IPS DF 19.7 (cell line): ENCODE results near the gene PHYHD1.
A peak's percentile ranks its signal among the peaks of the same experiment; 100 is the strongest.
"Not testable (repeated sequence)": the region's sequence is repeated elsewhere in the genome, so short reads cannot be mapped to it uniquely, and the experiment has no call there.

Experiments
- DNase-seq: peaks from one replicate; pipeline ENCODE4 v3.0.0-alpha.2; 2013; ENCODE audit warnings: low read depth, low spot score

PHYHD1 gene

DNA sequence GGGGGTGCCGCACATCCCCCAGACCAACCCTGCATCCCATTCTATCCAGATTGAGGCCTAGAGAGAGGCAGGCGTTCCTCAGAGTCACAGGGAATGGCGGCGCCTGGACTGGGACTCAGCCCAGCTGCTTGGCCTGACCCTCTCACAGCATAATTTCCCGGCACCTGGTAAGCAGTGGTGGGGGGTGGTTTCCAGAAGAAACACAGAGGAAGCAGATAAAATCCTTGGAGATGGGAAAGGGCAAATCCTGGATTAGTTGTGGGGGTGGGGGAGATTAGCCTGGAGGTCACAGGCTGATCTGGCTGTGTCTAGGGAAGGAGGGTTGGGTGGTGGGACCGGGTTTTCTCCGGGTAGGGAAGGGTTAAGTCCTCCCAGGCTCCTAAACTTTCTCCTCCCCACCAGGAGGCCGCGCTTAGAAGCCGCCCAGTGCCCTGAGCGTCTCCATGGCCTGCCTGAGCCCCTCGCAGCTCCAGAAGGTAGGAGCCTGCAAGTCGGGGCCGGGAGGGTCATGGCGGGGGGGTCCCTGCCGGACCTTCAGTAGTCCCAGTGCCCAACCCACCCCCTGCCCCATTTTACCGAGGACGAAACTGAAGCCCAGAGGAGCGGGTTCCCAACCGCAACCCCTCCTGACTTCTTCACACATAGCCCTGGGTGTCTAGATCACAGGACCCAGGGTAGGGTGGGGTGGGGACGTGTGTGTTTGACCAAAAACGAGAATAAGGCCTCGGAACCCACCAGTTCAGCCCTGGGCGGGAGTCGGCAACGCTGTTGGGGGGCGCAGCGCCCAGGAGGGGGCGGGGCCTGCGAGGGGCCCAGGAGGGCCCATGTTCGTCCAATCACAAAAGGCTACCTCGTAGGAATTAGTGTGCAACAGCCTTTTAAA lies 1.3 kb downstream of the PHYHD1 start:
- peak; percentile 42 for DNase-seq

DNA sequence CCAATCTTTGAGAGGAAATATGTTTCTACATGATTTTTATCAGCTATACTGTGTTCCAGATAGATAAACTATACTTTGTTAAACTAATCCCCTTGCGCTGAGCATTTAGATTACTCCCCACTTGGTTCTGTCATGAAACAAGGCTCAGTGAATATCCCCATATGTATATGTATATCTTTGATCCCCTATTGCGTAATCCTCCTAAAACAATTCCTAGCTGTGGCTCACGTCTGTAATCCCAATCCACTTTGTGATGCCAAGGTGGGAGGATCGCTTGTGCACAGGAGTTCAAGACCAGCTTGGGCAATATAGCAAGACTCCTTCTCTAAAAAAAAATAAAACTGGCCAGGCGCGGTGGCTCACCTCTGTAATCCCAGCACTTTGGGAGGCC lies 2.7 kb downstream of the PHYHD1 start:
- no peak for DNase-seq

DNA sequence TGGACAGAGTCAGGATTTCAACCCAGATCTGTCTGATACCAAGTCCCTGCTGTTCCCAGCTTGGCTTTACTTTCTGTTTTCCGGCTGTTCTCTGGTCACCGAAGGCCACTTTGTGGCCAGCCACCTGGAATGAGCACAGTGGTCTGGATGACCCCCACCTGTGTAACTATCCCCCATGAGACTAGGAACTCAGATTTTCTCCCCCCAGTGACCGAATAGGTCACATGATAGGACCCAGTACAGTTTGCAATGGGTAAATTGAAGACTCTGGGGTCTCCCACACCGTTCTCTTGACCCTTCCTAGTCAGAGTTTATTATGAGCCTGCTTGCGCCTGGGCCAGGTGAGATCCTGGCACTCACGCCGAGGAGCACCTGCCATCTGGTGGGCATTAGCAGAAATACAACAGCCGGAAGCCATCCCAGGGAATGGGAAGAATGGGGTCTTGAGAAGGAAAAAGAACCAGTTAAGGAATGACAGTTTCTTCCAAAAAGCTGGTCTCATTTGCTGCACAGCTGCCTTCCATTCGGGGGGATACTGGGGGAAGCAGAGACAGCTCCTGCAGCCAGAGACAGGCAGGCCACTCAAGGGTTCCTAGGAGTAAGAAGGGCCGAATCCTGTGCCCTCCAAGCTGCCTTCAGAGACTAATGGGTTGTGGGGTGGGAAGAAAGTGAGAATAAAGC lies 7.1 kb downstream of the PHYHD1 start:
- DNase-seq = no peak

DNA sequence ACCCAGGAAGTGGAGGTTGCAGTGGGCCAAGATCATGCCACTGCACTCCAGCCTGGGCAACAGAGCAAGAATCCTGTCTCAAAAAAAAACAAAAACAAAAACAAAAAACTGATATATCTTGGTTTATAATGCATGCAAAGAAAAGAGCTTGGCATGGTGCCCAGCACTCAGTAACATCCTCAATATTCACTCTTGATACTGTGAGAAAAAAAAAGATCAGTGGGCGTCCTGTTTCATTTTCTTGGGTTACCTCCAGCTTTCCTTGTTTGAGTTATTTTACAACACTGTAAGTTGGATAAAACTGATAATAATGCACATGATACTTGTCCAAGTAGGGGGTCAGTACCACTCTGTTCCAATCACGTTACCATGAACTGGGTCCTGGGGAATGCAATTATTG lies 7.8 kb downstream of the PHYHD1 start:
- DNase-seq = no peak

DNA sequence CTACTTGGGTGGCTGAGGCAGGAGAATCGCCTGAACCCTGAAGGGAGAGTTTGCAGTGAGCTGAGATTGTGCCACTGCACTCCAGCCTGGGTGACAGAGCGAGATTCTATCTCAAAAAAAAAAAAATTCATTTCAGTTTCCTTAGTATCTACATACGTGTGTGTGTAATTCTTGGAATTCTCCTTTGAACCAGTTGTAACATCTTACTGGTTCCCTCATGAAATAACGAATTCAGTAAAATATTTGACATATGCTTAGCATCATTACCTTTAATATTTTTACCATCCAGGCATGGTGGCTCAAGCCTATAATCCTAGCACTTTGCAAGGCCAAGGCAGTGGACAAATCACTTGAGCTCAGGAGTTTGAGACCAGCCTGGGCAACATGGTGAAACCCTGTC lies 8.8 kb downstream of the PHYHD1 start:
- DNase-seq = no peak

DNA sequence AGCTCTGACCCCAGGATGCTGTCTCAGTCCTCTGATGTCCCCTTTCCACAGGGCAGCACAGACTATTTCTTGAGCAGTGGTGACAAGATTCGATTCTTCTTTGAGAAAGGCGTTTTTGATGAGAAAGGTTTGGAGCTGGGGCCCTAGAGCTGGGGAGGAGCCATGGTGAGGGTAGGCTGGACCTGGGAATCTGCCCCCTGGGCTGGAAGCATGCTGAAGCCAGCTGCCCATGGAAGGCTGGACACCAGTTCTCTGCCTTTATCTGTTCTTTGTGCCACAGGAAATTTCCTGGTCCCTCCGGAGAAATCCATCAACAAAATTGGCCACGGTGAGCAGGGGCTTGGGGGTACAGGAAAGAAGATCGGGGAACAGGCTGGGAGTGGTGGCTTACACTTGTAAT lies 12.9 kb downstream of the PHYHD1 start:
- no peak for DNase-seq

DNA sequence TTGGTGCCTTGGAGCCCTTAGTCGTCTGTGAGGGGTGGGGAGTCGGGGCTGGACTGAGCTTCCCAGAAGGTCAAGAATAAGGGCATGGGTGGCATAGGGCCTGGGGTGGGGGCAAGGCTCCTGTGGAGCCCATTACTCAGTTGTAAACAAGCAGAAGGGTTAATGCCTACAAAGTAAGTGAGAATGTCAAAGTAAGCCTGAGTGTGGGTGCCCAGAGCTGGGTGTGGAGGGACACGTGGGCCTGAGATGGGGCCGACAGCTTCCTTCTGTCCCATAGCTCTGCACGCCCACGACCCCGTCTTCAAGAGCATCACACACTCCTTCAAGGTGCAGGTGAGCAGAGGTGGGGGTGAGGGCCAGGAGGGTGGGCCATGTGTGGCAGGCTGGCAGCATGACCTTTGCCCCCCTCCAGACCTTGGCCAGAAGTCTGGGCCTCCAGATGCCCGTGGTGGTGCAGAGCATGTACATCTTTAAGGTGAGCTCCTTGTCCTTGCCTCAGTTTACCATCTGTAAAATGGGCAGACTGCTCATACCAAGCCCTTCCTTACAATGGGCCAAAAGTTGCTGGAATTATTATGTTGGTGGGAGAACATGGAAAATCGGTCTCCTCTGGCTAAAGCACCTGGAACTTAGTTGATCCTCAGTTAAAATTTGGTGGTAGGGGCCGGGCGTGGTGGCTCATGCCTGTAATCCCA lies 15.5 kb downstream of the PHYHD1 start:
- DNase-seq = no peak

DNA sequence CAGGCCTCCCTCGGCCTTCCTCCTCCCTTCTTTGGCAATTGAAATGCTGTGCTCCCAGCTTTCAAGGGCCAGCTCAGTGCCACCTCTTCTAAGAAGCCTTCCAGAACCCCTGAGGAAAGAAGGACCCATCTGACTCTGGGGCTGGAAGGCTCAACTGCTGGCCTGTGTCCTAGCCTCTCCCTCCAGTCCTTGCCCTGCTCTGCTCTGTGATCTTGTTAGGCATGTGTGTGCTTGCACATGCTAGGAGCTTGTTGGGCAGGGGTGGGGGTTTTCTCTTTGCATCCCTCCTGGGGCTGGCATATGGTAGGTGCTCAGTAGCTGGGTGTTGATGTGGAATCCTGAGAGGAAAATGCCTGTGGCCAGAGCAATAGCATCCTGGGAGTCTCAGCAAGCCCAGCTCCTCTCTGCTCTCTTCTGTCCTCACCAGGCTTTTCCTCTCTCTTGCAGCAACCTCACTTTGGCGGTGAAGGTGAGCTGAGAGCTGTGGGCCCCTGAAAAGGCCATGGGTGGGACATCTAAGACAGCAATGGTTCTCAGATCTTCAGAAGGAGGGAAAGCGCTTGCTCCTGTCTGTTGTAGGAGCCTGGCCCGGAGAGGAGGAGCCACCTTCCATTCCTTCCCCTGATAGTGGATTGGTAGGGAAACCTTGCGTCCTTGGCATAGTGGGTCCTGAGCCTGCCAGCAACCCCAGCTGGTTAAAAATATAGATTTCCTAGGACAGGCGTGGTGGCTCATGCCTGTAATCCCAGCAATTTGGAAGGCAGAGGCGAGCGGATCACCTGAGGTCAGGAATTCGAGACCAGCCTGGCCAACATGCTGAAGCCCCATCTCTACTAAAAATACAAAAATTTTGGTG lies 16.8 kb downstream of the PHYHD1 start:
- DNase-seq = no peak

DNA sequence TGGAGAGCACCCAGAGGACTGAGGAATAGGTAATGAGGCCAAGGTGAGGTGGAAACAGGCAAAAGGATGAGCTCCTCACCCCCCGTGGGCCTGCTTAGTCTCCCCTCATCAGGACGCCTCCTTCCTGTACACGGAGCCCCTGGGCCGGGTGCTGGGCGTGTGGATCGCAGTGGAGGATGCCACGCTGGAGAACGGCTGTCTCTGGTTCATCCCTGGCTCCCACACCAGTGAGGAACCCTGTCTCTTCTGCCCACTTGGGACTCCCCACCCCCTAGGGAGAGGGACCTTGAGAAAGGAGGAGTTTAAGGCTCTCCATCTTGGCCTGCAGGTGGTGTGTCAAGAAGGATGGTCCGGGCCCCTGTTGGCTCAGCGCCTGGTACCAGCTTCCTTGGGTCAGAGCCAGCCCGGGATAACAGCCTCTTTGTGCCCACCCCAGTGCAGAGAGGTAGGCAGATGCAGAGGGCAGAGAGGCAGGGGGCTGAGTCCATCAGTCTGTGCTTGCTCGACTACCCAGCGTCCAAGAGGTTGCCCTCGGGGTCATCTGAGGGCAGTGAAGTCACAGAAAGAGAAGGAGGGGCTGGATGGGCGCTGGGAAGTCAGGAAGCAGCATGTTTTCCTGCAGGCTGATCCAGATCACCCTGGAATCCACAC lies 19.6 kb downstream of the PHYHD1 start:
- no peak for DNase-seq

DNA sequence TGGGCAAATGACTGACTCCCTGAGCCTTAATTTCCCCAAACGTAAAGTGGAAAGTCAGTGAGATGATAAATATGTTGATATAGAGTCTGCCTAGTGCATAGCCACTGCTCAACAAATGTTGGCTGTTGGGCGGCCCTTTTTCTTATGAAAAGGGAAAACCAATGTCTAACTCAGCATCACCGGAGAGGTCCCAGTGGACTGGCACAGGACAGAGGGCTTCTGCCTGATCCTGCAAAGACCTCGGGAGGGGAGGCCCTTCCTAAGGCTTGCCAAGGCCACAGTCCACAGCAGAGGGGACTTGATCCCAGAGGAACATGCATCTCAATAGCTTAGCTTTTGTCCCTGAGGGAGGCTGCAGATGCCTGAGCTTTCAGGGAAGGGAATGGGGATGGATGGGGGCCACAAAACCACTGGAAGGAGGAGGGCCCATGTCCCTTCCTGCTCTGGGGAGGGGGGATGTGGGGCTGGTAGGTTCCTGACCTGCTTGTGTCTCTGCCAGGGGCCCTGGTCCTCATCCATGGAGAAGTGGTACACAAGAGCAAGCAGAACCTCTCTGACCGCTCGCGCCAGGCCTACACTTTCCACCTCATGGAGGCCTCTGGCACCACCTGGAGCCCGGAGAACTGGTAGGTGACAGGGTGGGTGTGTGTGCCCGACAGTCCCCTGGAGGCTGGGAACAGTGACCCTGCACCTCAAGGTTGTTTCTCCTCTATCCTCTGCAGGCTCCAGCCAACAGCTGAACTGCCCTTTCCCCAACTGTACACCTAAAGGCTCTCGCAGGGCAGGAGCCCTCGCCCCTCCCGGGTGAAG lies 20.4 kb downstream of the PHYHD1 start:
- DNase-seq = no peak

DNA sequence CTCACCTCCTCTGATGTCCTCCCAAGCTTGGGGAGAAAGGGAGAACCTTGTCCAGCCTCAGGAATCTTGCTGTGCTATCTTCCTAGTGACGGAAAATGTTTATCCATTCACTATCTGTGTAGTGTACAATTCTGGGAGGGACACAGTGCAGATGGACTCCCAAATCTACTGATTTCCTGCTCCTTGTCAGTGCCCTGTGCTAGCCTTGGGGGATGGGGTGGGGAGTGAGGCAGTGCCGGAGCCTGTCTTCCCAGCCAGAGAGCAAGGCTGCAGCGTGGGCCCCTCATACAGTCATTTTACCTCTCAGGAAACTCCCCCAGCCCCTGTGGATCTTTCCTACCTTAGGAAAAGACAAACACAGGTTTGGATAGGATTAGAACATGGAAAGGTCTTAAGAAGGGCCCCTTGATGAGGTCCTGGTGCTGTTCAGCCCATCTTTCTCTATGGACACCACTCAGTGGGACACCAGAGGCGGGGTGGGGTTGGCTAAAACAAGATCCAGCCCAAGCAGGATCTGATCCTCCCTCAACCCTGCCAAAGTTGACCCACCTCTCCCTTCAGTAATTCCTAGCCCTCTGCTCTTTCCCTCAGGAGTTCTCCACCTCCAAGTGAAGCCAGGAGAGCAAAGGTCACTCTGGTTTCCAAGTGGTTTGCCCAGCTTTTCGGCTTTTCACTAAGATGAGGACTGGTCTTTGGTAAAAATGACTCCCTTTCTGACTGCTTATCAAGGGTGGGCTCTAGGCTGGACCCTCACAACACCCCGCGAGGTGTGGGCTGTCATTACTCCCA lies 23.2 kb downstream of the PHYHD1 start:
- DNase-seq = no peak

DNA sequence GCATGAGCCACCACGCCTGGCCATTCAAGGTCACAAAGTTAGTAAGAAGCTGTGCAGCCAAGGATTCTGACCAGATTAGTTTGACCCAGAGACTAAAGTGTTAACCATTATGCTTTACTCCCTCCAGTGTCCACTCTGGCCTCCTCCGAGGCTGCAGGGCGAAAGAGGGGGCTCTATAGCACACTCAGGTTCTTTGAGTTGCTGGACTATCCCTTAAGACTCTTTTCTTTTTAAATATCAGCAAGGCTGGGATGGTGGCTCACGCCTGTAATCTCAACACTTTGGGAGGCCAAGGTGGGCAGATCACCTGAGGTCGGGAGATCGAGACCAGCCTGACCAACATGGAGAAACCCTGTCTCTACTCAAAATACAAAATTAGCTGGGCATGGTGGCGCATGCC lies 24.2 kb downstream of the PHYHD1 start:
- DNase-seq = not testable (repeated sequence)

DNA sequence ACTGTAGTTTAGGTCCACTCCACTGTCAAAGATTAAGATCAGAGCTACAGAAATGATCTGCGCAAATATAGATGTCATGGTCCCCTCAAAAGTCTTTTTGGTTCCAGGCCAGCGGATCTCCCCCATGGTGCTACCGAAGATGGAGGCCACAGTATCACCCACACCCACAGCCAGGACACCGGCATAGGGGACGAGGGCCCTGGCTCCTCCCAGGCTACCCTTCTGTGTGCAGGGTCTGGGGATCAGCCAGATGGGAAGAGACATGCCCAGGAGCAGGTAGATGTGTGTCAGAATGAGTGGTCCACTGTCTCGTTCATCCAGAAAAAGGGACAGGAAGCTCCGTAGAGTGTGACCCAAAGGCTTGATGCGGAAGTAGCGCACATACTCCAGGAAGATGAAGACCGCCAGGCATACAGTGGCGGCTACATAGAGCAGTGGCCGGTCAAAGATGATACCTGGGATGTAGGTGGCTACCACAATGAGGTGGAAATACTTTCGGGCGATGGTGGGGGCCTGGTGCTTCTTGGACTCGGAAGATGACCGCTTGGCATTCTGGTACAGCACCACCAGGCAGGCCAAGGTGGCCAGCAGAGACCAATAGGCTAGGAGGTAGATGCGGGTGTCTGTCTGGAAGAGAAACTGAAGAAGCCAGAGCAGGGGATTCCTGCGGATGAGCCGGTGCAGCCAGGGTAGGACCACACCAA lies 25.2 kb downstream of the PHYHD1 start:
- DNase-seq = no peak

DNA sequence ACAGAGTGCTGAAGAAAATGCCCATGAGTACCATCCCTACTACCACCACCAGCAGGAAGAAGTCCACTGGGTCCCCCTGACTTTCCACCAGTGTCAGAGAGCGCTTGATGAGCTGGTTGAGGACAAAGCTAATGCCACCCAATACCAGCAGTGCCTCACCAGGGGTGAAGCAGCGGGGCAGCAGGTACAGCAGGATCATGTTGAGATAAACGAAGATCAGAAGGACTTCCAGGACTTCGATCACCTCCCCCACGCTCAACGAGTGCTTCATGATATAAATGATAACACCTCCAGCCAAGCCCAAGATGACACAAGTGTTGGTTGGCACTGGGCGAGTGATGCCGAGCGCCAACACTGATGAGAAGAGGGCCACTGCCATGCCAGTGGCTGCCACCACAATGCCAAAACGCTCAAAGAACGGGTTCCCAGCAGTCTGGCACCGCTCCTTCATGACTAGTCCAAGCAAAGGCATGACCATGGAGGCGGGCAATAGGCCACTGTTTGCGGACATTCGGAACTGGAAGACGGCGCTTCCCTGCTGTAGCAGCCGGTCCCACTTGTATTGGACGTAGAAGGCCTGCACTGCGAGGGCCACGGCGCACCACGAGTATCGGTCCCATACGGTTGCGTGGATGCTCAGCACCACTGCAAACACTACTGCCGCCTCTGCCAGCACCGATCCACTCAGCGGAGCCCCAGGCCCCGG lies 25.9 kb downstream of the PHYHD1 start:
- DNase-seq = no peak

DNA sequence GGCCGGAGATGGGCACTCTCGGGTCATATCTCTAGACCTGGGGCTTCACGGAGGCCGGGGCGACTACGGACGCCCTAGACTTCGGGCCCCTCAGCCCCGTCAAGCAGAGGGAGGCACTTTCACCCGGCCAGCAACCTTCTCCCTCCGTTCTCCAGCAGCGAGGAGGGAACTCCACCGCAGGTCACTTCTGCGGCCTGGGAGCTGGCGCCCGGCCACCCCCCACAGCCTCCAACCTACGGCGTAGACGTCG lies 26.4 kb downstream of the PHYHD1 start:
- DNase-seq = no peak

DNA sequence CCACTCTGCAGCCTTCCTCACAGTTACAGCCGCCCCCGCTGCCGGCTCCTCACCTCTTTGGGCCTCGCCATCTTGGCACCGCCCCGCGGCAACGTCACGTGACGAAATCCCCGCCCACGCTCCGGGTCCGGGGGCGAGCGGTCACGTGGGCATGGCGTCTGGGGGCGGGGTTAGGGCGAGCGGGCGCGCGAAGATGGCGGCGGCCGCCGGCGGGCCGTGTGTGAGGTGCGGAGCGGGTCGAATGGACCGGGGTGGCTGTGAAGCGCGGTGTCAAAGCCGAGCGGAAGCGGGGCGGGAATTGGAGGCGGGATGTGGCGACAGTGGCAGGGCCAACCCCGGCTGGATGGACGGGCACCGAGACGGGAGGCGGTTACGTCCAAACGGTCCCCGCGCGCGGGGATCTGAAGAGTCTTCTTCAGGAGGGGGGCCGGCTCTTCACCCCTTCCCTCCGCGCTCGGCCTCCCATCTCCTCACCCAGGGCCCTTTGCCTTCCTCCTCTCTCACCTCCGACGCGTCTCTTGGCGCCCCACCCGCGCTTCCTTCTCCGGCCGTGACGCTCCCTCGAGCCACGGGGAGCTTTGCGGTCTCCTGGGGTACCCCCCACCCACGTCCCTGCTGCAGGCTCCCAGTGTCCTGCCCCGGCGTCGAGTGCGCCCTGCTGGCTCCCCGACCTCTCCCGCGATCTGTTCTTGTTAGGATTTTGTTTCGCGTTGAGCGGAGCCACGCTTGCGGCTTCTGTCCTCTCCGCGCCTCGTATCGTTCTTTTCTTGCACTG lies 26.9 kb downstream of the PHYHD1 start, which contains the start of the genes DOLK and NUP188:
Gene DOLK (minus strand): TSS at position 77 of the 775 bp plus-strand sequence. CDS start 300 bp downstream, outside the sequence.
Gene NUP188 (plus strand): TSS at position 173 of the 775 bp plus-strand sequence. CDS start 21 bp downstream, at position 194.
- DNase-seq = no peak

DNA sequence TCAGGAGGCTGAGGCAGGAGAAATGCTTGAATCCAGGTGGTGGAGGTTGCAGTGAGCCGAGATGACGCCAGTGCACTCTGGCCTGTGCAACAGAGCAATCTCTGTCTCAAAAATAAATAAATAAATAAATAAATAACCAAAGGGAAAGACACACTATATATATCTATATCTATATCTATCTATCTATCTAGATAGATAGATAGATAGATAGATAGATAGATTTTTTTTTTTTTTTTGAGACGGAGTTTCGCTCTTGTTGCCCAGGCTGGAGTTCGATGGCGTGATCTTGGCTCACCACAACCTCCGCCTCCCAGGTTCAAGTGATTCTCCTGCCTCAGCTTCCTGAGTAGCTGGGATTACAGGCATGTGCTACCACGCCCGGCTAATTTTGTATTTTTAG lies 40.6 kb downstream of the PHYHD1 start:
- DNase-seq = not testable (repeated sequence)
